ENCODE data around the gene ZFP3. TPM values are rescaled to one million over a fixed set of nuclear protein-coding genes. Genes with fewer than 3 reads are reported as not detected.
A peak's percentile ranks its signal among the peaks of the same experiment; 100 is the strongest.
"Not testable (repeated sequence)": the region's sequence is repeated elsewhere in the genome, so short reads cannot be mapped to it uniquely, and the experiment has no call there.

ZFP3 gene
- total and polyA plus RNA-seq, 7 experiments from 2014 or later: 1.4 to 14.8 (median 3.7) TPM

GRCh38 chr17:5130687-5131086 lies 52.4 kb downstream of the ZFP3 start:
- H3K36me3 Mint-ChIP-seq; H3K4me3 ChIP-seq (ENCODE audit: low read length); H3K4me3 Mint-ChIP-seq; intact Hi-C loops (cut with micrococcal nuclease); H3K27ac Mint-ChIP-seq; H3K9me3 Mint-ChIP-seq; ATAC-seq; H3K27me3 ChIP-seq (ENCODE audit: control insufficient read depth in 2 of 2, insufficient read depth in 2 of 2, low read length in 2 of 2); H3K4me1 ChIP-seq (ENCODE audit: control insufficient read depth in 2 of 2, insufficient read depth in 2 of 2, low read length in 2 of 2); H3K27ac ChIP-seq (ENCODE audit: low read depth, low read length); H3K9me3 ChIP-seq (ENCODE audit: control insufficient read depth in 2 of 3, low read length in 3 of 3); H3K4me1 Mint-ChIP-seq; H3K36me3 ChIP-seq (ENCODE audit: control insufficient read depth in 2 of 3, insufficient read depth in 3 of 3, low read length in 3 of 3); POLR2A ChIA-PET; CTCF ChIA-PET: not testable (repeated sequence)
- H3K27me3 Mint-ChIP-seq: peaks cover 0 to 13% (median 6%) of the 10 kb centered on the region in 5 donors
- DNase-seq: peak in 1 of 9 donors; percentile 11

- Histone ChIP-seq H3K27ac (ENCODE audit: low read depth, low read length) (no peak overlapping the region), H3K4me3 (ENCODE audit: low read length) (no peak overlapping the region), H3K9me3 (ENCODE audit: control insufficient read depth in 2 of 3, low read length in 3 of 3) (no peaks in the 10 kb centered on the region), H3K4me1 (ENCODE audit: control insufficient read depth in 2 of 2, insufficient read depth in 2 of 2, low read length in 2 of 2) (no peaks in the 10 kb centered on the region), H3K27me3 (ENCODE audit: control insufficient read depth in 2 of 2, insufficient read depth in 2 of 2, low read length in 2 of 2) (no peaks in the 10 kb centered on the region), H3K36me3 (ENCODE audit: control insufficient read depth in 2 of 3, insufficient read depth in 3 of 3, low read length in 3 of 3) (no peaks in the 10 kb centered on the region)
- Mint-ChIP-seq H3K36me3 (no peaks in the 10 kb centered on the region), H3K27ac (no peak overlapping the region), H3K4me3 (no peak overlapping the region), H3K27me3 (peaks cover 0 to 8% (median 6%) of the 10 kb centered on the region in 5 donors), H3K9me3 (peaks cover 0 to 2% (median 0%) of the 10 kb centered on the region in 11 donors), H3K4me1 (no peaks in the 10 kb centered on the region)
- ATAC-seq: no peak
- POLR2A ChIA-PET: no interaction called here
- intact Hi-C loops (cut with micrococcal nuclease): no loop called here
- CTCF ChIA-PET: no interaction called here
- peak in 1 of 9 donors; percentile 8 for DNase-seq
These were observed 53.0 kb downstream of the ZFP3 start for GRCh38 chr17:5131146-5131715.

GRCh38 chr17:5131799-5132502 lies 53.7 kb downstream of the ZFP3 start:
- H3K4me3 Mint-ChIP-seq; H3K4me3 ChIP-seq (ENCODE audit: low read length); H3K27me3 ChIP-seq (ENCODE audit: control insufficient read depth in 2 of 2, insufficient read depth in 2 of 2, low read length in 2 of 2); POLR2A ChIA-PET; H3K9me3 ChIP-seq (ENCODE audit: control insufficient read depth in 2 of 3, low read length in 3 of 3); H3K4me1 ChIP-seq (ENCODE audit: control insufficient read depth in 2 of 2, insufficient read depth in 2 of 2, low read length in 2 of 2); CTCF ChIA-PET; intact Hi-C loops (cut with micrococcal nuclease); H3K27me3 Mint-ChIP-seq; H3K4me1 Mint-ChIP-seq; H3K27ac ChIP-seq (ENCODE audit: low read depth, low read length); H3K9me3 Mint-ChIP-seq; ATAC-seq; H3K36me3 Mint-ChIP-seq; H3K36me3 ChIP-seq (ENCODE audit: control insufficient read depth in 2 of 3, insufficient read depth in 3 of 3, low read length in 3 of 3); H3K27ac Mint-ChIP-seq: not testable (repeated sequence)
- peak in 1 of 9 donors; percentile 15 for DNase-seq

GRCh38 chr17:5132503-5133225 lies 54.4 kb downstream of the ZFP3 start:
- H3K27me3 Mint-ChIP-seq; H3K27ac Mint-ChIP-seq; H3K36me3 Mint-ChIP-seq; H3K4me3 Mint-ChIP-seq; H3K27ac ChIP-seq (ENCODE audit: low read depth, low read length); H3K9me3 ChIP-seq (ENCODE audit: control insufficient read depth in 2 of 3, low read length in 3 of 3); H3K4me1 ChIP-seq (ENCODE audit: control insufficient read depth in 2 of 2, insufficient read depth in 2 of 2, low read length in 2 of 2); H3K27me3 ChIP-seq (ENCODE audit: control insufficient read depth in 2 of 2, insufficient read depth in 2 of 2, low read length in 2 of 2); H3K9me3 Mint-ChIP-seq; H3K4me1 Mint-ChIP-seq; H3K36me3 ChIP-seq (ENCODE audit: control insufficient read depth in 2 of 3, insufficient read depth in 3 of 3, low read length in 3 of 3); H3K4me3 ChIP-seq (ENCODE audit: low read length); intact Hi-C loops (cut with micrococcal nuclease); ATAC-seq; POLR2A ChIA-PET: not testable (repeated sequence)
- CTCF ChIA-PET: interaction anchor here (0.6 to 1.1 kb wide), 2 partner anchors 137 to 180 kb away, joined by 3 read pairs; no protein-coding TSS in a partner anchor
- peak in 1 of 9 donors; percentile 8 for DNase-seq

GRCh38 chr17:5133311-5133710 lies 55.0 kb downstream of the ZFP3 start:
- no peaks in the 10 kb centered on the region for H3K4me1 Mint-ChIP-seq
- ChIA-PET POLR2A (no interaction called here), CTCF (interaction anchor here (1.1 kb wide), 1 partner anchor 180 kb away, joined by 3 read pairs; no protein-coding TSS in a partner anchor)
- intact Hi-C loops (cut with micrococcal nuclease): no loop called here
- Histone ChIP-seq H3K4me3 (ENCODE audit: low read length) (no peak overlapping the region), H3K9me3 (ENCODE audit: control insufficient read depth in 2 of 3, low read length in 3 of 3) (no peaks in the 10 kb centered on the region), H3K27me3 (ENCODE audit: control insufficient read depth in 2 of 2, insufficient read depth in 2 of 2, low read length in 2 of 2) (no peaks in the 10 kb centered on the region), H3K36me3 (ENCODE audit: control insufficient read depth in 2 of 3, insufficient read depth in 3 of 3, low read length in 3 of 3) (no peaks in the 10 kb centered on the region), H3K27ac (ENCODE audit: low read depth, low read length) (no peak overlapping the region), H3K4me1 (ENCODE audit: control insufficient read depth in 2 of 2, insufficient read depth in 2 of 2, low read length in 2 of 2) (no peaks in the 10 kb centered on the region)
- no peaks in the 10 kb centered on the region for H3K36me3 Mint-ChIP-seq
- H3K9me3 Mint-ChIP-seq: peaks cover 0 to 2% (median 0%) of the 10 kb centered on the region in 11 donors
- DNase-seq (no peak), ATAC-seq (no peak)
- no peak overlapping the region for H3K27ac Mint-ChIP-seq
- H3K27me3 Mint-ChIP-seq: no peaks in the 10 kb centered on the region
- H3K4me3 Mint-ChIP-seq: no peak overlapping the region

GRCh38 chr17:5133961-5134360 lies 55.7 kb downstream of the ZFP3 start:
- H3K4me1 ChIP-seq (ENCODE audit: control insufficient read depth in 2 of 2, insufficient read depth in 2 of 2, low read length in 2 of 2); DNase-seq; H3K27ac Mint-ChIP-seq; intact Hi-C loops (cut with micrococcal nuclease); H3K9me3 ChIP-seq (ENCODE audit: control insufficient read depth in 2 of 3, low read length in 3 of 3); POLR2A ChIA-PET; H3K9me3 Mint-ChIP-seq; H3K4me1 Mint-ChIP-seq; H3K4me3 ChIP-seq (ENCODE audit: low read length); H3K27ac ChIP-seq (ENCODE audit: low read depth, low read length); H3K36me3 Mint-ChIP-seq; H3K27me3 ChIP-seq (ENCODE audit: control insufficient read depth in 2 of 2, insufficient read depth in 2 of 2, low read length in 2 of 2); CTCF ChIA-PET; H3K27me3 Mint-ChIP-seq; H3K36me3 ChIP-seq (ENCODE audit: control insufficient read depth in 2 of 3, insufficient read depth in 3 of 3, low read length in 3 of 3); ATAC-seq; H3K4me3 Mint-ChIP-seq: not testable (repeated sequence)
